A549 (cell line): ENCODE results near the gene FER.

Experiments
- CEBPB ChIP-seq, 2 experiments: fragments of >200 bp in 1 of 2; sonication (Bioruptor Twin) in 1 of 2; formaldehyde crosslinking in 1 of 2; IDR thresholded peaks; 2 replicates each; pipeline ENCODE4 v1.6.1; 2012 to 2016
- EP300 ChIP-seq, 2 experiments: fragments of >200 bp; sonication (Bioruptor Twin); formaldehyde crosslinking; IDR thresholded peaks; 2 replicates in 1 of 2; 3 replicates in 1 of 2; pipeline ENCODE4 v1.6.1; 2016 to 2017
- HEYL ChIP-seq: fragments of 250-450 bp; sonication (Bioruptor Pico); IDR thresholded peaks from 2 replicates; pipeline ENCODE4 v1.8.0; 2021; ENCODE audit warnings: mild to moderate bottlenecking, moderate library complexity
- MAZ ChIP-seq: fragments of 150-350 bp; IDR thresholded peaks from 2 replicates; pipeline ENCODE4 v1.6.1; 2014; ENCODE audit warnings: antibody characterized with exemption, low read depth, low read length, borderline replicate concordance
- POLR2A ChIP-seq: IDR thresholded peaks from 2 replicates; pipeline ENCODE4 v1.6.1; 2012; ENCODE audit warnings: mild to moderate bottlenecking, low read length
- RAD21 ChIP-seq, 2 experiments: fragments of >200 bp in 1 of 2; sonication (Bioruptor Twin) in 1 of 2; formaldehyde crosslinking in 1 of 2; IDR thresholded peaks in 1 of 2; conservative IDR thresholded peaks in 1 of 2; 2 replicates in 1 of 2; 3 replicates in 1 of 2; pipeline ENCODE4 v1.6.1; 2012 to 2018; ENCODE audit warnings: inconsistent platforms in 1 of 2
- RNF2 ChIP-seq: fragments of 200-600 bp; sonication (generic); IDR thresholded peaks from 2 replicates; pipeline ENCODE4 v1.6.1; 2016; ENCODE audit warnings: low read depth, mild to moderate bottlenecking, antibody characterized with exemption, moderate library complexity, borderline replicate concordance
- SMC3 ChIP-seq: fragments of >200 bp; sonication (Bioruptor Twin); formaldehyde crosslinking; IDR thresholded peaks from 3 replicates; pipeline ENCODE4 v1.6.1; 2018; ENCODE audit warnings: inconsistent platforms
- TP53 ChIP-seq: fragments of 250-450 bp; sonication (Bioruptor Pico); IDR thresholded peaks from 2 replicates; pipeline ENCODE4 v1.5.0; 2021; ENCODE audit warnings: mild to moderate bottlenecking, moderate library complexity
- ZFP36 ChIP-seq: fragments of 450-650 bp; IDR thresholded peaks from 2 replicates; pipeline ENCODE4 v1.6.1; 2014; ENCODE audit warnings: borderline replicate concordance; ENCODE audit not compliant: partially characterized antibody
- TF ChIP-seq, protein P1 (sequence below): IDR thresholded peaks from 2 replicates; pipeline ENCODE4 v1.6.1; 2012
- TF ChIP-seq, protein P2 (sequence below): fragments of >200 bp; sonication (Bioruptor Twin); formaldehyde crosslinking; IDR thresholded peaks from 3 replicates; pipeline ENCODE4 v1.5.1; 2016
- TF ChIP-seq, protein P3 (sequence below): IDR thresholded peaks from 2 replicates; pipeline ENCODE4 v1.6.1; 2012

DNA sequence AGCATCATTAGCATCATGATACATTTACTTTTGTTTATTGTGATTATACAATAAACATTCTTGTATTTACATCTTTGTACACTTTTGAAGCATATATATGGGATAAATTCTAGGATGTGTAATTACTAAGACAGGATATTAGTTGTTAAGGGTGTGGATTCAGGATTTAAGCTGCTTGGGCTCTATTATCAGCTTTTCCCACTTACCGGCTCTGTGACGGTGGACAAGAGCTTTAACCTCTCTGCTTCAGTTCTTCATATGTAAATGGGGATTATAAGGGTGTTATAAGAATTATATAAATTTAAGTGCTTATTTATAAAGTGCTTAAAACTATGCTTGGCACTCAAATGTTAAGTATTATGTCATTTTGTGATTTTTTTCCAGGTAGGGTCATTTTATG lies 131.1 kb downstream of the FER start:
- no peak for TF ChIP-seq ZFP36
- no peak for TF ChIP-seq RNF2
- TF ChIP-seq, protein P1, sequence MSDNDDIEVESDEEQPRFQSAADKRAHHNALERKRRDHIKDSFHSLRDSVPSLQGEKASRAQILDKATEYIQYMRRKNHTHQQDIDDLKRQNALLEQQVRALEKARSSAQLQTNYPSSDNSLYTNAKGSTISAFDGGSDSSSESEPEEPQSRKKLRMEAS, result no peak
- TF ChIP-seq POLR2A, result no peak
- TF ChIP-seq TP53 (CRISPR knock-in tag), result no peak
- TF ChIP-seq EP300 (IDR thresholded peaks at IDR 0.05), result no peak
- TF ChIP-seq, protein P2, sequence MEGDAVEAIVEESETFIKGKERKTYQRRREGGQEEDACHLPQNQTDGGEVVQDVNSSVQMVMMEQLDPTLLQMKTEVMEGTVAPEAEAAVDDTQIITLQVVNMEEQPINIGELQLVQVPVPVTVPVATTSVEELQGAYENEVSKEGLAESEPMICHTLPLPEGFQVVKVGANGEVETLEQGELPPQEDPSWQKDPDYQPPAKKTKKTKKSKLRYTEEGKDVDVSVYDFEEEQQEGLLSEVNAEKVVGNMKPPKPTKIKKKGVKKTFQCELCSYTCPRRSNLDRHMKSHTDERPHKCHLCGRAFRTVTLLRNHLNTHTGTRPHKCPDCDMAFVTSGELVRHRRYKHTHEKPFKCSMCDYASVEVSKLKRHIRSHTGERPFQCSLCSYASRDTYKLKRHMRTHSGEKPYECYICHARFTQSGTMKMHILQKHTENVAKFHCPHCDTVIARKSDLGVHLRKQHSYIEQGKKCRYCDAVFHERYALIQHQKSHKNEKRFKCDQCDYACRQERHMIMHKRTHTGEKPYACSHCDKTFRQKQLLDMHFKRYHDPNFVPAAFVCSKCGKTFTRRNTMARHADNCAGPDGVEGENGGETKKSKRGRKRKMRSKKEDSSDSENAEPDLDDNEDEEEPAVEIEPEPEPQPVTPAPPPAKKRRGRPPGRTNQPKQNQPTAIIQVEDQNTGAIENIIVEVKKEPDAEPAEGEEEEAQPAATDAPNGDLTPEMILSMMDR, result no peak
- no peak for TF ChIP-seq RAD21 (conservative IDR thresholded peaks at IDR 0.05 in 1 of 2, IDR thresholded peaks at IDR 0.05 in 1 of 2)
- no peak for TF ChIP-seq HEYL (CRISPR knock-in tag)
- TF ChIP-seq MAZ, result no peak
- TF ChIP-seq, protein P3, sequence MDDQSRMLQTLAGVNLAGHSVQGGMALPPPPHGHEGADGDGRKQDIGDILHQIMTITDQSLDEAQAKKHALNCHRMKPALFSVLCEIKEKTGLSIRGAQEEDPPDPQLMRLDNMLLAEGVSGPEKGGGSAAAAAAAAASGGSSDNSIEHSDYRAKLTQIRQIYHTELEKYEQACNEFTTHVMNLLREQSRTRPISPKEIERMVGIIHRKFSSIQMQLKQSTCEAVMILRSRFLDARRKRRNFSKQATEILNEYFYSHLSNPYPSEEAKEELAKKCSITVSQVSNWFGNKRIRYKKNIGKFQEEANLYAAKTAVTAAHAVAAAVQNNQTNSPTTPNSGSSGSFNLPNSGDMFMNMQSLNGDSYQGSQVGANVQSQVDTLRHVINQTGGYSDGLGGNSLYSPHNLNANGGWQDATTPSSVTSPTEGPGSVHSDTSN, result no peak
- no peak for TF ChIP-seq CEBPB (IDR thresholded peaks at IDR 0.05)
- no peak for TF ChIP-seq SMC3
